T-helper 2 cell treated with Interferon-gamma antibody and Interleukin-4, amounts not matched to agents 100 ng/mL and 5 ng/mL, for 36 hours (primary cell): ENCODE results near the gene ADAMTS17. TPM values are rescaled to one million over a fixed set of nuclear protein-coding genes. Genes with fewer than 3 reads are reported as not detected.

ENCODE experiments used
- intact Hi-C: fragments of 100-400 bp; cut with micrococcal nuclease; formaldehyde crosslinking; loops from one replicate; pipeline ENCODE4 v1.15.1; 2023
- total RNA-seq: library from RNA; stranded (reverse); gene quantifications from 2 replicates; pipeline ENCODE4 v1.2.3, GENCODE V29; 2022

The ADAMTS17 gene
- total RNA-seq, 1 donor from 2014 or later = 1.7 TPM

DNA sequence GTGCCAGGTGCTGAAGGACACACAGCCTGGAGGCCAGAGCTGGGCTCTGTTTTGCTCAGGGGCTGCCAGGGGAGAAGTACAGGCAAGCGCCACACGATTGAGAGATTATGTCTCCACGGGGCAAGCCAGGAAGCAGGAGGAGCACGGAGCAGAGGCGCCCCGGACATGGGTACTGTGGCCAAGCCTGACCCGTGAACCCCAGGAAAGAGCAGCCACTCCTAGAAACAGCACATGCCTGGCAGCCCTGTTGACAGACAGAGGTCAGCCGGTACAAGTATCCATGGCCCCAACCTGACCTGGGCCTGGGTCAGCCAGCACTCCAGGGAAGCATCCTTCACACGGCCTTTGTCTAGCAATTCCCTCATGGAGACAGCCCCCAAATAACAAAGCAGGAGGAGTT lies 89.4 kb downstream of the ADAMTS17 start:
- intact Hi-C loops = no loop called here

DNA sequence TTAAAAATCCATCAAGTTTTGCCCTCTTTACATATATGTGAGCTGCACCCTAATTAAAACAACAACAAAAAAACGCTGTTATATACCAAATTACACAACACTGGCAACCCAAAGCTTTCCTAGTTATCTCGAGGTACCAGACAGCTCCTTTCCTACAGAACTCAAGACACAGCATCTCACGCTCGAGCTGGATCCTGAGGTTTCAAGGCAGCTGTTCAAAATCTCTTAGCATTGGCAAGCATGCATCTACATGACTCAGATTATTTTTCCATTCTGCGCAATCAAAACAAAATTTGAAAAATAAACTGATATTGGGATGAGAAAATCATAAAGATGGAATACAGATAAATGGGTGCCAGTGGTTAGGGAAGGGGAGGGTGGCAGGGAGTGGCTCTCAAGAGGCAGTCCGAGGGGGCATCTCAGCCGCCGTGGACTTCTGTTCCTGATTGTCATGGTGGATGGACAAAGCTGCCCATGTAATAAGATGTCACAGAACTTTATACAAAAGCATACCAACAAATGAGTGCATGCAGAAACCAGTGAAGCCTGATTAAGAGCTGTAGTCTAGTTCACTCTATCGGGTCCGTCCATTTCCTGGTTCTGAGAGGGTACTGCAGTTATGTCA lies 91.5 kb downstream of the ADAMTS17 start:
- intact Hi-C loops = no loop called here

DNA sequence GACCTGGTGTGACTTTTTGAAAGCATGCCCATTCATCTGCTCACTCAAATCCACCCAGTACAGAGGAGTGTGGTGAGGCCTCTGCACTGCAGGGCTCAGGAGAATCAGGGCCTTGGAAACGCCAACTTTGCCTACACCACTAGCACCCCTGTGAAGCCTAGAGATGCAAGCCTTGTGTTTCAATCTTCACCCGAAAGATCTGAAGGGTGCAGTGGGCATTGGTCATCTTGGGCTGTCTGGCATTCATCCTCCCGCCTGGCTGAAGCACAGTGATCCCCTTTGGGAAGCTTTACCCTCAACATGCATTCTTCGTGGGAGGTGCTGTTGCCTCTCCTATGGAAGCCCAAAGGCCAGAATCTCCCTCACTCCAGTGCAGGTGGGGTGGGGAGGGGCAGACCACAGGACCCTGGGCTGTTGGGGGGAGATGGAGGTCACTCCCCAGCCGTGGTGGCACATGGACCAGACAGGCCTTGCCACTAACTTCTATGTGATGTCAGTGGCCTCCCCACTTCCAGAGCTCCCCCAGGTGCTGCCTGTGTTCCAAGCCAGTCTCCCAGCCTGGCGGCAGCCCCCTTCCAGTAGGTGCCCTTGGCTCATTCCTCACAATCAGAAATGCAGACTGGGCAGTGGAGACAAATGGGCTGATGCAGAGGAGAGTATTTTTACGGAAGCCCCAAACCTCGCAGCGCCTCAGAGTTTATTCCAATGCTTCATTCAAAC lies 92.5 kb downstream of the ADAMTS17 start:
- intact Hi-C loops = no loop called here

DNA sequence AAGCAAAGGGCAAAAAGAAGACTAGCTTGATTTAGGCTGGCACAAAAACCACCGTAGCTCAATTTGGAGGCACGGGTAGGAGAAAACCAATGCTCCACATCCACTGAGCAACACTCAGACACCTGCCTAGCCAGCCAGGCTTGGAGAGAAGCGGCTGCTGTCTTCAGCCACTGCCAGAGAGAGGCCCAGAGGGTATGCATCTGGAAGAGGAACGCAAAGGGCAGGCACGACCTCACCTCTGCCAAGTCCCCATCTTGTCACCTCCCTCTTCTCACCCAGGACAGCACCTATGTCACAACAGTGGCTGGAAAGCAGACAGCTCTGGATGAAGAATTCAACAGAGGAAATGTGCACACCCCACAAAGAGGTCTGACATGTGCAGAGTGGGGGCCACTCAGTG lies 93.5 kb downstream of the ADAMTS17 start:
- intact Hi-C loops = no loop called here

DNA sequence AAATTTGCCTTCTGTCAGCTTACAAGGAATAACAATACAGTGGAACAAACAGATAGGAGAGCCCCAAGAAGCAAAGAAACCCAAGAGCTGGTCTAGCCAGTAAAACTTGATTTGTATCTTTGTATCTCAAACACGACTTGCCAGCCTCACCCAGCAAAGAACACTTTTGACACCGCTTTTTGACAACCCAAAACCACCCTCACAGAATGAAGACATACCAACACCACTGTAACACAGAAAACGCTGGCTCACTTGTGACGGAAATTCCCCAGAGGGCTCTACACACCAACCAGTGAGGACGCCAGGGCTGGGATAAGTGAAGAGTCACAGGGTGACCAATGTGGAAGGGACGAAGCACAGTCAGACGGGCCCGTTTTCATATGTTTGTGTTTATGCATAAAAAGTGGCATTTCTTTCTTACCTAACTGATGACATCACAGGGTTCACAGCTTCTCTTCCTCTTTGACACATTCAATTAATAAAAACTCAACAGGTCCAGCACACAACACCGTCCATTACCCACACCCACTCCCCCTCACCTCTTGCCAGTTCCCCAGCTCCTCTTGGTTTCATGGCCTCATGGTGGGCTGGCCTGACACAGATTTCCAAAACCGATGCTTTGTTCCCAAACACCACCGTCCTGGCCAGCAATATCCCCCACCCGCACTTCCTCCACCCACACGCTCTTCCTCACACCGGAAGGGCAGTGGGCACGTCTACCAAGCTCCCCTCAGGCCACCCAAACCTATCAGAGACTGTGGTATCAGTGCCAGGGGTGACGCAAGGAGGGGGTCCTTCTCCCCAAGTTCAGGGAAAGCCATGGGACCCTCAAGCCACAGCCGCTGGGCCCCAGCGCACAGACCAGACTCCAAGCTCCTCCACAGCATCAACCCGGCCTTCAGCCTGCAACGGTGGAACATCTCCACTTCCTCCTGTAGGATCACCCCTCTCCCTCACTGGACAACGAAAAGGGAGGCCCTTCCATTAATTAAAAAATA lies 94.2 kb downstream of the ADAMTS17 start:
- intact Hi-C loops = no loop called here

DNA sequence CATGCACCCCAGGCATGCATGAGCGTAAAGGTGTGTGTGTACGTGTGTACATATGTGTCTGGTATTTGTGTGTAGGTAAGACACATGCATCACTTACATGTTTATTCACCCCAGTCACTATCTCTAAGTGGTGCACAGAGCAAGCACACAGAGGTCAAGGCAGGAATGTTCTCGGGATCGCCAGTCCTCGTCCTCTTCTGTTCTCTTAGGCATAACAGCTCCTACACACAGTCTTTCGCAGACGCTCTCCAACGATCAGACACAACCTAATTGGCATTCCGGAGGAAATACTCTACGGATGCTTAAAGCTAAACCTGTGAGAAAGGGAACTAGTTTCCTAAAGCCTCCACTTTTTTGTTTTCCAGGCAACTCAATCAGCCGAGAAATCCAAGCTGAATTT lies 95.9 kb downstream of the ADAMTS17 start:
- intact Hi-C loops = no loop called here

DNA sequence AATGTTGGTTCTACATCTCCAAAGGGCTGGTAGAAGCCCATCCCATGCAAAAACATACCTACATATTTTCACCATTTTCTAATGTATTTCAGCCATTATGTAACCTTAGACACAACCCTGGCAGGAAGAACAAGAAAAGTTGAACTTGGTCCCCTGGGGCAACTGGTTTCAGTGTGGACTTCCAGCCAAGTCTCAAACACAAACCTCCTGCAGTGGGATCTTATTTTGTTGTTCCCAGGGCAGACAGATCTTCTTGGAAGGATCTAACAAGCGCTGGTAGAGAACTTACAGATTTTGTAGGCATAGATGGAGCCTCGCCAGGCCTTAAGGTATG lies 96.3 kb downstream of the ADAMTS17 start:
- intact Hi-C loops = no loop called here

DNA sequence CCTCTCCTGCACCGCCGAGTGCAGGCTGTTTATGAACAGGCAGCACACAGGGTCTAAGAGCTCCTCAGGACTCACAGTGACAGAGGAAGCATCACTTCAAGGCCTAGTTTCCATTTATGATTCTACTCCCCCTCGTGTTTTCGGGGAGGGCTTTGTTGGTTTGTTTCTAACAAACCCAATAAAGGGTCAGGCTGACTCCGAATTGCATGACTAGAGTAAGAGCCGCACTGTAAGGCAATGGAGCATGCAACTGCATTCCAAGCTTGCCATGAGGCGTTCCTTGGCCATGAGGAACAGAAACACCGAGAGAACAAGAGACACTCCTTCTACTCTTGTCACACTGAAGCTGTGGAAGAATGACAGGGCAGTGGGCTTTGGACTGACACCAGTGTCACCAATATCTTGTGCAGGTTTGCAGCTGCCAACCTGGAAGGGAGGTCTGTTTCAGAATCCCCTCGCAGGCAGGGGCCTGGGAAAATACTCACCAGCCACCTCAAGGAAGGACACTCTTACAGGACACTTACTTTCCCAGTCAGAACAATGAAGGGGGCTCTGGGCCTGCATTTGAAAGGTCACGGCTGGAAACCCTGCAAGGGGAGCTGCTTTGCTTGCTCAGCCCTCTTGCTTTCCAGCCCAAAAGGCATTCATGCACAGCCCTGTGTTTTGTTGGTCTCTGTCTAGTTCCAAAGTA lies 96.8 kb downstream of the ADAMTS17 start:
- intact Hi-C loops = no loop called here

DNA sequence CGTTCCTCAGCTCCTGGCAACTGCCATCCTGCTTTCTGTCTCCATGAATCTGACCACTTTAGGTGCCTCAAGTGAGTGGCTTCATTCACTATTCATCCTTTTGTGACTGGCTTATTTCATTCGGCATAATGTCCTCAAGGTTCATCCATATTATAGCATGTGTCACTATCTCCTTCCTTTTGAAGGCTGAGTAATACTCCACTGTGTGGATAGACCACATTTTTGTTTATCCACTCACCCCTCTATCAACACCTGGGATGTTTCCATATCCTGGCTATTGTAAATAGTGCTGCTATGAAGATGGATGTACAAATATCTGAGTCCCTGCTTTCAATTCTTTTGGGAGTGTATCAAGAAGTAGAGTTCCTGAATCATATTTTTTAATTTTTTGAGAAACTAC lies 98.8 kb downstream of the ADAMTS17 start:
- intact Hi-C loops = no loop called here

DNA sequence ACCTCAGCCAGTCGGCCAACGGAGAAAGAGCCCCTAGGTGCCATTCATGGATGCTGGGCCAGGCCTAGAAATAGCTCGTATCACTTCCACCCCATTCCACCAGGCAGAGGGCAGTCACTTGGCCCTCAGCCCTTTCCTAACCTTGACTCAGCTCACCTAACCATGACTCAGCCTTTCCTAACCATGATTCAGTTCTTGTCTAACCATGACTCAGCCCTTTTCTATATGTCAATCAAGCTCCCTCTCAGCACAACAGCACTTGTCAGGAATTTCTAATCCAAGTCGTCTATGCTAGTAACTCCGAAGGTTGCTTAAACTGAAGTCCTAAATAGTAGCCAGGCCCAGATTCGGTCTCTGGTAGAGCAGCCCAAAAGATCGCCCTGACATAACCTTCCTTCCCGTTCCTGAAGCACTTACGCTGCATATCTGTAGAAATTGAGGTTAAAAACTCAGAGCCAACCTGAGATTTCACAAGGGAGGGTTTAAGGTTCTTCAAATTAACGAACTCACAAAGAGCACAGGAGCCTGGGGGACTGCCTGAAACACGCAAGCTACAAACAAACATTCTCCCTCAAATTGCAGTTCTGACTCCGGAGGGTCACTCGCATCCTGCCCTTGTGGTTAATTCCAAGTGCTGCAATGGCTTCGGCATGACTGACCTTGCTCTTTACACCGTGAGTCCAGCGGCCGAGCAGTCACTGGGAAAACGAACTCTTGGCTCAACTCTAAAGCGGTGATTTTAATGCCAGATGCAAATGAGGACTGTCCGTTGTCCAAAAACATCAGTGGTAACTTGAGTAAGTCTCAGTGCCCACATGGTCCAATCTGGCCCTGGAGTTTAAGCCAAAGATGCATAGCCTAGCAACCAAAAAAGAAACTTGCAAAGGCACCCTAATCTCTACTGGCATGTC lies 99.9 kb downstream of the ADAMTS17 start:
- intact Hi-C loops = no loop called here

DNA sequence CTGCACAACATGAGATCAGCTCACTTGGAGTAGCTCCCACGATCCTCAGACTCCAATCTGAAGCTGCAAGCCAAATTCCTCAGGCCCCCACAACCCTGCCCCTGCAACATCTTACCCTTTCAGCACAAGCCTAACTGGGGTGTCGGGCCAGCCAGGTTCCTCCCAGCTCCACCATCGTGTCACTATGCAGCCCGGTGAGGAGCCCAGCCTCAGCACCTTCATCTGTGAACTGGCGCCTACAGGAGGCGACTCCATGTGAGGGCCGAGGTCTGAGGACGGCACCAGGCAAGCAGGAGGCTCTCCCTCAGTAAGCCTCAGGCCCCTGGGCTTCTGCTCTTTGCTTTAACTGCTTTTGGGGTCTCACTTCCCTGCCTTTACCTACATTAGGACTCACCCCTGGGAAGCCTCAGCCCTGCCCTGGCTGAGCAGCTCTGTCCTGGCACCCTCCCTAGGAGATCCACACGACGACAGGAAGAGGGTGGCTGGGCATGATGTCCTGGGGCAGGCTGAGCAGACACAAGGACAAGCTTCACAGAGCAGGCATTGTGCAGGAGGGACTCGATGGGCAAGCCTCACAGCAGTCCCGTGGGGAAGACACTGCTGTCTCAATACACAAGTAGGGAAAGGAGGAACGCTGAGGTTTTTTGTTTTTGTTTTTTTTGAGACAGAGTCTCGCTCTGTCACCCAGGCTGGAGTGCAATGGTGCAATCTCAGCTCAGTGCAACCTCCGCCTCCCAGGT lies 104.6 kb downstream of the ADAMTS17 start:
- intact Hi-C loops = no loop called here

DNA sequence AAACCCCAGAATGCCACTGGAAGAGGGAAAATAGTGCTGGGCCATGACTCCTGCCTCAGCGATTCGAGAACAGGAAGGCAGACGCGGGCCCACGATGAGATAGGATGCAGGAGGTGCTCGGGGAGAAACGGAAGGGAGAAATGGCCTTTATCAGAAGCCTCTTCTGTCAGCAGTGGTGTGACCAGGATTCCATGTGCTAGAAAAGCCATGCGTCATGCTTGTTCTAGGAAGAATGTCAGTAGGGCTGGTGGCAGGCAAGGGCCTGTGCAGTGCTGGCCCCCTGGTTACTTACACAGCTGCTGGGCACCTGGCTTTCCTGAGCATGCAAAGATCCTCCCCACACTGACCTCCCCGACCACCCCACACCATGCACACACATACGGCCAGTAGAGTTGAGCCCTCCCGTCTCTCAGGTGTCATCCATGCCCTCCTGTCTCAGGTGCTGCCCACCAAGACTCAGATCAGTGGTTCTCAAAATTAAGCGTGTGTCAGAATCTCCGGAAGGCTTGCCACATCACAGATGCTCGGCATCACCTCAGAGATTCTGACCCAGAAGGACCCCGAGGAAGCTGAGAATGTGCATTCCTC lies 106.7 kb downstream of the ADAMTS17 start:
- intact Hi-C loops = no loop called here

DNA sequence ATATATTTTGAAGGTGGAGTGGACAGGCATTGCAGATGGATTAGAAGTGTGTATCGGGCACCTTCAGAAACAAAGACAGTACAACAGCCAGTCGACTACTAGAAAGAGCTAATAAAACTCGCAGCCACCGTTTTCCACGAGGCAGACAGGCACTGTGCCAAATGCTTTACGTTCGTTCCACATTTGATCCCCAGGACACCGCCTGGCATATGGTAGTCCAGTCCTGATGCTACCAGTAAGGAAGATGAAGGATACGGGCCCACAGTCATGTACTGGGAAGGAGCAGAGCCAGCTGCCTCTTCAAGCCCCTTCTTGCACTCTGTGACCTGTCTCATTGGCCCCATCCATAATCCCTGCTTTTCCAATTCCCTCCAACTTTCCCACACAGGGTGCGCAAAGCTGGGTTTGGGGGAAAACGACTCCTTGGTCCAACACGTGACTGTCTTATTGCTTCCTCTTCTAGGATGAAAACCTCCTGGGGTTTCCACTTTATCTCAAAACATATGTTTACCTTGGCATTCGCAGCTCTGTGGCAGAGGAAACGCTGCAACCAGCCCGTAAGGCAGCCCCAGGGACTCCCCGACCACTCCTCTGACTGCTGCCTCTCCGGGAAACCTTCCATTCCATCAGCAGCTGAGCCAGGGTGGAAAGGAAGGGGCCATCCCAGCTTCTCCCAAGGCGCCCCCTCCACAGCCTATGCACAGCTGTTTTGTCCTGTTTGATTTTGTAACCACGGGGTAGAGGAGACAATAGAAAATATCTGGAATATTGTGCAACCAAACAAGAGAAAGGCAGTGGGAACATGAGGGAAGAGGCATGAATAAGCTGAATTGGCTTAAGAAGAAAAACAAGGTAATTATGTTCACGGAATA lies 107.4 kb downstream of the ADAMTS17 start:
- intact Hi-C loops = no loop called here

DNA sequence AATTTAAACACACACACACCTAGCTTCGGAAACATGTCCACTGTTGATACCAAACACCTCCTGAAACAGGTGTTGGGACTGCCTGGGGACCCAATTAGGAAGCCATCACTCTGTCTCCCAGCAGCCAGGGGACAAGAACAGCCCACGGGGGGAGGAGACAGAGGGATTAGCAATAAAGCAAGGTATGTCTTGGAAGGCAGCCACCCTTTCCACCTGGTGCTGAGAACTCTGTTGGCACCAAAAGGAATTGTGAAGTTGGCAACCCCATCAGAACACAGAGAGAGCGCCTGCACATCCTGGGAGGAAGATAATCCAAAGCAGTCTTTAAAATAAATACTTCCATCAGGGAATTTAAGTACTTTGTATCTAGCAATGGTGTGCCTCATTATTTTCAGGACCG lies 111.0 kb downstream of the ADAMTS17 start:
- intact Hi-C loops = no loop called here

DNA sequence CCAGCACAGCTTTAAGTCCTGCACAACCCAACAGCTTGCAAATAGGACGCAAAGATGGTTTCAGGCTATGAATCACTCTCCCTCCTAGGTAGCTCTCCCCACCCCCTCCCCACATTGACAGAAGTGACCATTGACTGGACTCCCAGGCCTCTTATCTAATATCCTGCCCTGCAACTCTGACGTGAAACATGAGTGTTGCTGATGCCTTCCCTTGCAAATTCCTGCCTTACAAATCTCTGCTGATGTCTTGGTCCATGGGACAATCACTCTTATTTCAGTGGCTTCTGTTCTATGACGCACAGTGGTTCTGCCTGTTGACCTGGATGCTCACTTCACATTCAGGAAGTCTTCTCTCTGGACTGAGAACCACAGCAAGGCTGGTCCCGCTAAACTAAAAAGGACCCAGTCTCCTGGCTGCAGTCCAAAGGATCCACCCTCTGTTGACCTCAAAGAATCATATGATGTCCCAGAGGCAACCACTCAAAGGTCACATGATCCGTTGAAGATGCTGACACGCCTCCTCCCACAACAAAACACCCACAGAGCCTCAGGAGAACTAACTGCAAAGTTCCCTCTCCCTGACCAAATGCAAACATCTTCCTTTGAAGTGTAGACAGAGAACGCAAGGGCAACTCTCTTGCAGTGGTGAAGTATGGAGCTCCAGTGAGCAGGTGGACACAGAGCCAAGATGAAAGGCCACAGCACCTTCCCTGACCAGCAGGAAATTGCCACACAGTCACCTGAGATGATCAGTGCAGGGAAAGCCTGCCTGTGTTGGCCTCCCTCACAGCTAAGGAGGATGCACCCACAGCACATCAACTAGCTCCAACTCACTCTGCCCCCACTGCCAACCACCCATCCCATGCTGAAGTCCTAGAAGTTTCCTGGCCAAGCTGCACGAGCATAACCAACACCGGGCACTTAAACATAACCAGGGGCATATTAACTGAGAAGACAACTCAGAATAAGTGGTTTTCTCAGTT lies 112.3 kb downstream of the ADAMTS17 start:
- intact Hi-C loops = no loop called here

DNA sequence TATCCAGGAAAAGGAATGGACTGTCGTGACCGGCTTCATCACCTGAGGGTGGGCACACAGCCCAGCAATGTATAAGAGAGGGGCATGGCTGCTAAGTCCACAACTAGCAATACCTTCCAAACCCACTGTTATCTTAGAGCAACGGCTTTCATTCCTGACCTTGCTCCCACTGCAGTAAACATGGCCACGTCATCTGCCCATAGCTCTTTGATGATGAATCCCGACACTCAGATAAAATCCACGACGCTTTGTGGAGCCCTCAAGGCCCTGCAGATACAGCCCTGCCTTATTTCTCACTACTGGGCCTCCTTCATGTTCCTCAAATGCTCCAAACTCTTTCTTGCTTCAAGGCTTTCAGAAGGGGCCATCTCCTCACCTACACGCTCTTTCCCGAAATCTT lies 114.0 kb downstream of the ADAMTS17 start:
- intact Hi-C loops = no loop called here

DNA sequence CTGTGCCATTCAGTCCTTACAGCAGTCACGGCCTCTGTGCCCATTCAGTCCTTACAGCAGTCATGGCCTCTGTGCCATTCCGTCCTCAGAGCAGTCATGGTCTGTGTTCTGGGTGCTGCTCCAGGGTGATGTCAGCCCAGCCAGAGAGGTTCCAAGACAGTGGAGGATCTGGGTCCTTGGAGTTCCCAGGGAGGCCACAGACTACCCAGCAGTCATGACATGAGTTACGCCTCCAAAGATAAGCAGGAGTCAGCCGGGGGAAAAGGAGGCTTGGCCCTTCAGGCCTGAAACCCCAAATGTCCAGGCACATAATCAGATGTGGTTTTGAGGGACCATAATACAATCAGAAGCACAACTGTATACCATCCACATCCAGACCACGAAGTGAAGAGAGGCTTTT lies 115.7 kb downstream of the ADAMTS17 start:
- intact Hi-C loops = no loop called here
